HG03025 (cell line): Measurements from ENCODE around the gene WDR83.
A peak's percentile ranks its signal among the peaks of the same experiment; 100 is the strongest.
"Not testable (repeated sequence)": the region's sequence is repeated elsewhere in the genome, so short reads cannot be mapped to it uniquely, and the experiment has no call there.

ENCODE experiments used
- ATAC-seq: cut with Tn5 transposase; IDR thresholded peaks from one replicate; pipeline ENCODE4 v1.9.1; 2021; ENCODE audit warnings: mild to moderate bottlenecking, moderate library complexity; ENCODE audit not compliant: unreplicated experiment, low FRiP score

Gene WDR83

DNA sequence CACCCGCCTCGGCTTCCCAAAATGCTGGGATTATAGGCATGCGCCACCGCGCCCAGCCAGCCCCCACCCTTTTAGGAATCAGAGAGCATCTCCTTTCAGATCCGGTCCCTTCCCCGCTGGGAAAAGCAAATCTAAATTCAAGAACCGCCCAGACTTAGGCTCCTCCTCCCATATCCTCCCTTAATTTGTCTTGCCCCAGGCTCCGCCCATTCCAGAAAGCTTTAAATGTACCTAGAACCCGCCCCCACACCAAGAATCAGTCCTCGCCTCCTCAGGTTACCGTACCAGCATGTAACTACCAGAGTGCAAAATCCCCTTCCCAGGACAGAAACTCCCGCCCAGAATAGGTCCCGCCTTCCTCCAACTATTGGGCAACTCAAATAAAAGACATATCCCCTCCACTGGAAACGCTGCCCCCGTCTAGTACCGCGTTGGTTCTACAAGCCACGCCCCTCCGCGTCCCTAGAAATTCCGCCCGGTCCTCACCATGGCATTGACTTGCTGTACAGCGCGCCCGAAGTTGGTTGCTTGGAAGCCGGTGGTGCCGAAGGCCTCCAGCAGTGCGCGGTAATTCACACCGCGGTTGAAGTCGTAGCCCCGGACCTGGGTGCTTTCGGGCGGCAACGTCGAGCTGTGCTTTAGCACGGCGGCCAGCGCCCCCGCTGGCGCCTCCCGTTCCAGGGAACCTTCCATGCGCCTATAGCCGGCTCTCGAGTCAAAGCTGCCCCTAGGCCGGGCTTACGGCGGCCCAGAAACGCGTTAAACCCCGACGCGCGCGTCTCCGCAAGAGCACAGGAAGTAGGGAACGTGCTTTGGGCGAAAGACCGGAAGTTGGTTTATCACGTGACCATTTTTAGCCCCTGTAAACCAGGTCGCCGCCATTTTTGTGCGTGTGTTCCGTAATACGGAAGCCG, 14.7 kb downstream of the WDR83 start, which contains the start of gene DHPS:
DHPS (minus strand) TSS at position 807 of the 914 bp plus-strand sequence; CDS start at position 693, 114 bp downstream.
- ATAC-seq: peak; percentile 60

- no peak for ATAC-seq
Observed at GRCh38 chr19:12685831-12686230, 19.2 kb downstream of the WDR83 start.

DNA sequence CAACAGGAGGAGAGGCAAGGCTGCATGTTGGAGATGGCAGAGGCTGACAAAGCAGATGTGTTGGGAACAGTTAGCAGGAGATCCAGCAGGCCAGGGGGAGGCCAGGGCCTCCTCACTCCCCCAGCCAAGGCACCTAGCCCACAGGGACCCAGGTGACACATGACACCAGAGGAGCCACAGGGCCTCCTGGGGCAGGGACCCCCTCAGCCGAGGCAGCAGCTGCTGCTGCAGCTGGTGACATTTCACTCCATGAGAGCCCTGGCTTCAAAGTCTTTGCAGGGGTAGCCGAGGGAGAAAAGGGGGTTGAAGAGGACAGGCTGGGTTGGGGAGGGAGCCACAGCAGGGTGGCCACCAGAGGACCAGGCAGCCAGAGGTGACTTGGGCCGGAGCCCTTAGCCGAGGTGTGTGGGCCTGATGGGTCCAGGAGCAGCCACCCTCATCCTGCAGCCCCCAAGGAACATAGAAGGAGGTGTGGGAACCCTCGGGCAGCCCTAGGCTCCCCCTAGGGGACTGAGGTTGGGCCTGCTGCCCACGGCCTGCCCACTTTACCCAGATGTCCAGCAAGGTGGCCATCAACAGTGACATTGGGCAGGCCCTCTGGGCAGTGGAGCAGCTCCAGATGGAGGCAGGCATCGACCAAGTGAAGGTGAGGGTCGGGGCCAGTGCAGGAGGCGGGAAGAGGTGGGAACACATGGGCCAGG, 21.0 kb downstream of the WDR83 start, which contains the start of gene GNG14:
GNG14 (plus strand) TSS at position 503 of the 701 bp plus-strand sequence; CDS start at position 554, 51 bp downstream.
- no peak for ATAC-seq

- no peak for ATAC-seq
Observed at GRCh38 chr19:12689012-12689411, 22.4 kb downstream of the WDR83 start.

GRCh38 chr19:12689581-12690216, 23.1 kb downstream of the WDR83 start:
- ATAC-seq: no peak

DNA sequence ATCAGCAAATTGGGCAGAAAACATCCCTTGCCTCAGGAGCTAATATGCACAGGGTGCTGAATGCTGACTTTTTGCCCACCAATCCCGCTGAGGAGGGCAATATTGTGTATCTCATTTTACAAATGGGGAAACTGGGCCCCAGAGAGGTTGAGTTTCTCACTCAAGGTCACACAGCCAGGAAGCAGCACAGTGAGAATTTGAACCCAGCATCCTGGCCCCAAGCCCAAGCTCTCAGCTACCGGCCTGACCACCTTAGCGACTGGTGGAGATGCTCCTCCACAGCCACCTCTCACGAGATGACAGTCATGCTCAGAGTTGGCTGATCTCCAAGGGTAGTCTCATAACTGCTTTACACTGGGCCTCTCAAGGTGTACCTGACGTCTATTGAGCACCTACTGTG, 26.4 kb downstream of the WDR83 start:
- ATAC-seq: no peak

- no peak for ATAC-seq
Observed at GRCh38 chr19:12694641-12695040, 28.0 kb downstream of the WDR83 start.

GRCh38 chr19:12695096-12695495, 28.5 kb downstream of the WDR83 start:
- ATAC-seq: no peak

DNA sequence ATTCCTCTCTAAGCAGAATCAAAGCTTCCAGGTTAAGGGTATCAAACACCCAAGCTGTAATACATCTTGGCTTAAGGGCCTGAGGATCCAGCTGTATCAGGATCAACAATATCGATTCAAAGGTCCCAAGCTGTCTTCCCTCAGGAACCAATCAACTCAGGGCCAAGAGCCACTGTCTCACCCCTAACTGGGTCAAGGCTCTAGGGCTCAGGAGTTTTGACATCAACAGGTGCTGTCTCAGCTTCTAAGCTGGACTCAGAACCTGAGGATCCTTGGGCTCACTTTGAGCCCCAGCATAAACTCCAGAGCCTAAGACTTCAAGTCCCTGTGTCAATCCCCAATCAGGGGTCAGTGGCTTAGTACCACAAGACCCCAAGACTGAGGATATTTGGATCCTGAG, 28.9 kb downstream of the WDR83 start:
- ATAC-seq: no peak

- no peak for ATAC-seq
Observed at GRCh38 chr19:12695997-12696365, 29.4 kb downstream of the WDR83 start.

- ATAC-seq: no peak
Observed at GRCh38 chr19:12696366-12697335, 30.0 kb downstream of the WDR83 start, which contains the start of gene FBXW9. TSS of gene FBXW9 (minus strand) at chr19:12696631. CDS start at chr19:12696581, 50 bp downstream.

DNA sequence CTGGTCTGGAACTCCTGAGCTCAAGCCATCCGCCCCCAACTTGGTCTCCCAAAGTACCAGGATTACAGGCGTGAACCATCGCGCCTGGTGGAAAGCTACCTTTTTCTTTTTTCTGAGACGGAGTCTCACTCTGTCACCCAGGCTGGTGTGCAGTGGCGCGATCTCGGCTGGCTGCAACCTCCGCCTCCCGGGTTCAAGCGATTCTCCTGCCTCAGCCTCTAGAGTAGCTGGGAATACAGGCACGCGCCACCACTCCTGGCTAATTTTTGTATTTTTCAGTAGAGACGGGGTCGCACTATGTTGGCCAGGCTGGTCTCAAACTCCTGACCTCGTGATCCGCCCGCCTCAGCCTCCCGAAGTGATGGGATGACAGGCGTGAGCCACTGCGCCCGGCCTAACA, 30.8 kb downstream of the WDR83 start:
- ATAC-seq: not testable (repeated sequence)

GRCh38 chr19:12698138-12698537, 31.5 kb downstream of the WDR83 start:
- ATAC-seq: no peak

GRCh38 chr19:12701596-12702282, 35.1 kb downstream of the WDR83 start:
- no peak for ATAC-seq

DNA sequence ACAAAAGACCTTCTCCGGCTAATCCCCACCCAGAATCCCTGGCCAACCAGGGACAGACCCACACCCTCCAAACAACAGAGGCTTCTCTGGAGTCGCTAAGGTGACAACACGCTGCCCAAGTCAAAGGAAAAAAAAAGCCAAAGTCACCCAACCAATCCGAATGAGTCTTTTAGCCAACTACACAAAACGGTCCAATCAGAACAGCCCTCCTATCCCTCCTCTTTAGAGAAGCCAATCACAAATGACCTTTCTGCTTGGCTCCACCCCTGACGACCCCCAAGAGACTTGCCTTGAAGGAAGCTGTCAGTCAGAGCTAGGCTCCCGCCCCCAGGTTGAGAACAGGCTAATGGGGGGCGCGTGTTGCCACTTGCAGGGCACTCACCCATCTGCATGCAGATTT, 36.4 kb downstream of the WDR83 start:
- ATAC-seq: no peak

DNA sequence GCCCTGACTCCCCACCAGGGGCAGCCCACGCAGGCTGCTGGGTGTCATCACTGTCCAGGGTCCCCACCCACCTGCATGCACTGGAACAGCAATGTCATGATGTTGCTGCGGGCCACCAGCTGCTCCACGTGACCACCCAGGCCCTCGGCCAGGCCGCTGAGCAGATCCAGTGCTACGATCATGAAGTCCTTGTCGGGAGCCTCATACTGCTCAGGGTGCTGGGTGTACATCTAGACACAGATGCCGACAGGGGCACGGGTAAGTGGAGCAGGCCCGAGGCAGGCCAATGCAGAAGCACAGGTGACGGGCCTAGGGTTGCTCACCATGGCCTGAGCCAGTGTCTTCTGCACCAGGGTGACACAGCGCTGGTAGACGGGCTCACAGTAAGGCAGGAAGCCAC, 38.6 kb downstream of the WDR83 start:
- no peak for ATAC-seq

DNA sequence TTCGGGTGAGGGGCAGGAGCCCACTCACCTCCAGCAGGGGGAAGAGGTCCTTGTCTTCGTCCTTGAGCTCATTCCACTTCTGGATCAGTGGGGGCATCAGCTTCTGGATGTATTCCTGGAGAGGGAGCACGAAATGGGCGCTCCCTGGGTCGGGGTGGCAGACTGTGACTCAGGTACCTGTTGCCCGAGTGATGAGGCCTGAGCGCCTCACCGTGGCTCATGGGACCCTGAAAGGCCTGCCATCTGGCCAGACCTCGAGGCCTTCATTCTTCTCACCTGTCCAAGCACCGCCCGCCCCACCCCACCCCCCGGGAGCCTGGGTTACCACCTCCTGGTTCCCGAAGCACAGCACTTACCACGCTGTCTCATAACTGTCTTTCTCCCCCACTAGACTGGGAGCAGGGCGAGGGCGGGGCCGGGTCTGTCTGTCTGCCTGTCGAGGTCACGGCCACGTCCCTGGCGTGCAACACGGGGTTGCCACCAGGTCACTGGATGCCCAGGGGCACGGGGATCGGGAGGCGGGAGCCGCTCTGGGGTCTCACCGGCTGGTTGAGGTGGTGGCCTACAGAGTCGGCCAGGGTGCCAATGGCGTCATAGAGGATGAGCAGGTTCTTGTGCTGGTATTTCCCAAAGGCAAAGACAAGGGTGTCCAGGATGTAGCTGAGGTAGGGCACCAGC, 39.2 kb downstream of the WDR83 start:
- ATAC-seq: no peak

GRCh38 chr19:12706332-12706718, 39.7 kb downstream of the WDR83 start:
- no peak for ATAC-seq

GRCh38 chr19:12708641-12709040, 42.0 kb downstream of the WDR83 start:
- ATAC-seq: no peak
